ENCODE data around the gene CMSS1.

DNA sequence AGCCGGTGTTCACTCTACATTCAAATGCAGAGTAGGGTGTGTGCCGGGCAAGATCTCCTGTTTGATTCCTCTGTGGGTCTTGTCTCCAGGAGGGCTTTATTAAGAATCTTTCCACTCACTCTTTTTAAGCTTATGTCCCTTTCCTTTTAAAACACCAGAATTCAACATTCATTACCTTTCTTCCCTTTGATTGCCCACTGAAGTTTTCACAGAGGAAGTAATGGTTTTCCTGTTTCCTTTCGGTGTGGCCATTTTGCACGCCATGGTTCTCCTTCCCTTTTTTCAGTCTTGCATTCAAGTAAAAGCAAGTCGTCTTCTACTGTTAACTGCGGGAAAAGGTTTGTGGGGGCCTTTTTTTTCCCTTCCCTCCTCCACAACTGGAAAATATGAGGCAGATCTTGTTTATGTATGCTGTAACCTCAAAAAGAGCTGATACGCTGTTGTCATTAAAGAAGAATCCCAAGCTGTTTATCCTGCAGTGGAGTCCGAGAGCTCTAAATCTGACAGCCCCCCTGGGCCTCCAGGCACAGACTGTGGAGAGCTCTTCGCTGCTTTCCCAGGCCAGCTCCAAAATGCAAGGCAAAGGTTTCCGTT, 256.1 kb downstream of the CMSS1 start:
- TF ChIP-seq, protein P1, sequence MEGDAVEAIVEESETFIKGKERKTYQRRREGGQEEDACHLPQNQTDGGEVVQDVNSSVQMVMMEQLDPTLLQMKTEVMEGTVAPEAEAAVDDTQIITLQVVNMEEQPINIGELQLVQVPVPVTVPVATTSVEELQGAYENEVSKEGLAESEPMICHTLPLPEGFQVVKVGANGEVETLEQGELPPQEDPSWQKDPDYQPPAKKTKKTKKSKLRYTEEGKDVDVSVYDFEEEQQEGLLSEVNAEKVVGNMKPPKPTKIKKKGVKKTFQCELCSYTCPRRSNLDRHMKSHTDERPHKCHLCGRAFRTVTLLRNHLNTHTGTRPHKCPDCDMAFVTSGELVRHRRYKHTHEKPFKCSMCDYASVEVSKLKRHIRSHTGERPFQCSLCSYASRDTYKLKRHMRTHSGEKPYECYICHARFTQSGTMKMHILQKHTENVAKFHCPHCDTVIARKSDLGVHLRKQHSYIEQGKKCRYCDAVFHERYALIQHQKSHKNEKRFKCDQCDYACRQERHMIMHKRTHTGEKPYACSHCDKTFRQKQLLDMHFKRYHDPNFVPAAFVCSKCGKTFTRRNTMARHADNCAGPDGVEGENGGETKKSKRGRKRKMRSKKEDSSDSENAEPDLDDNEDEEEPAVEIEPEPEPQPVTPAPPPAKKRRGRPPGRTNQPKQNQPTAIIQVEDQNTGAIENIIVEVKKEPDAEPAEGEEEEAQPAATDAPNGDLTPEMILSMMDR (IDR thresholded peaks at IDR 0.05): no peak
- TF ChIP-seq POLR2AphosphoS5 (IDR thresholded peaks at IDR 0.05; ENCODE audit: low read depth, low read length): no peak
